SU-DHL-6 (cell line): ENCODE results near the gene MARCOL.

ENCODE experiments used
- H2AFZ ChIP-seq: fragments of 200-600 bp; sonication (generic); 2 replicates; pipeline ENCODE4 v1.6.1; 2014; ENCODE audit warnings: low read depth, mild to moderate bottlenecking, moderate library complexity, mixed read lengths, antibody characterized with exemption, low read length; ENCODE audit not compliant: severe bottlenecking
- H3F3A ChIP-seq: fragments of 200-600 bp; shearing (Covaris generic); 2 replicates; pipeline ENCODE4 v1.6.0; 2016; ENCODE audit warnings: antibody characterized with exemption, mild to moderate bottlenecking; ENCODE audit not compliant: insufficient read depth
- H3K27ac ChIP-seq: fragments of 200-600 bp; sonication (generic); 2 replicates; pipeline ENCODE4 v1.5.1; 2016; ENCODE audit warnings: low read depth, mild to moderate bottlenecking, low read length, moderate library complexity, mixed read lengths
- H3K27me3 ChIP-seq: fragments of 200-600 bp; sonication (generic), shearing (Covaris generic); 2 replicates; pipeline ENCODE4 v1.6.0; 2014; ENCODE audit warnings: mild to moderate bottlenecking, low read length
- H3K36me3 ChIP-seq: fragments of 200-600 bp; sonication (generic); 2 replicates; pipeline ENCODE4 v1.6.1; 2014; ENCODE audit warnings: mild to moderate bottlenecking, low read length, mixed read lengths
- H3K4me2 ChIP-seq: fragments of 300-600, 200-600 bp; shearing (Covaris generic), sonication (generic); 2 replicates; pipeline ENCODE4 v1.6.0; 2014; ENCODE audit warnings: low read length, low read depth, mild to moderate bottlenecking; ENCODE audit not compliant: poor library complexity, severe bottlenecking
- H3K4me3 ChIP-seq: fragments of 200-600 bp; sonication (generic); 2 replicates; pipeline ENCODE4 v1.5.1; 2014; ENCODE audit warnings: antibody characterized with exemption, low read length, mild to moderate bottlenecking, mixed read lengths; ENCODE audit not compliant: insufficient read depth, poor library complexity, severe bottlenecking
- H3K79me2 ChIP-seq: fragments of 200-600 bp; sonication (generic); 2 replicates; pipeline ENCODE4 v1.6.1; 2014; ENCODE audit warnings: mild to moderate bottlenecking, low read length, moderate library complexity; ENCODE audit not compliant: insufficient read depth
- H3K9ac ChIP-seq: fragments of 200-600 bp; sonication (generic); 2 replicates; pipeline ENCODE4 v1.7.0; 2014; ENCODE audit warnings: mild to moderate bottlenecking, low read length
- H3K9me2 ChIP-seq: fragments of 200-600 bp; sonication (generic); replicated peaks from 2 replicates; pipeline ENCODE4 v1.6.1; 2014; ENCODE audit warnings: low read length; ENCODE audit not compliant: insufficient read depth
- H3K9me3 ChIP-seq: fragments of 200-600 bp; sonication (generic); 2 replicates; pipeline ENCODE4 v1.6.1; 2014; ENCODE audit warnings: low read length, mixed read lengths; ENCODE audit not compliant: insufficient read depth
- H4K20me1 ChIP-seq: fragments of 200-600 bp; sonication (generic); 2 replicates; pipeline ENCODE4 v1.6.1; 2014; ENCODE audit warnings: low read depth, mild to moderate bottlenecking, antibody characterized with exemption, low read length, moderate library complexity, mixed read lengths
- EZH2phosphoT487 ChIP-seq: fragments of 200-600 bp; sonication (generic), shearing (Covaris generic); conservative IDR thresholded peaks from 2 replicates; pipeline ENCODE4 v1.6.1; 2018; ENCODE audit warnings: mild to moderate bottlenecking, antibody characterized with exemption, low read length, moderate library complexity, mixed read lengths
- TF ChIP-seq, protein P1 (sequence below): fragments of 200-600 bp; sonication (generic); IDR thresholded peaks from one replicate; pipeline ENCODE4 v1.5.1; 2017; ENCODE audit warnings: antibody characterized with exemption, mild to moderate bottlenecking, low read length, moderate library complexity; ENCODE audit not compliant: insufficient read depth, poor library complexity, severe bottlenecking

Gene MARCOL

DNA sequence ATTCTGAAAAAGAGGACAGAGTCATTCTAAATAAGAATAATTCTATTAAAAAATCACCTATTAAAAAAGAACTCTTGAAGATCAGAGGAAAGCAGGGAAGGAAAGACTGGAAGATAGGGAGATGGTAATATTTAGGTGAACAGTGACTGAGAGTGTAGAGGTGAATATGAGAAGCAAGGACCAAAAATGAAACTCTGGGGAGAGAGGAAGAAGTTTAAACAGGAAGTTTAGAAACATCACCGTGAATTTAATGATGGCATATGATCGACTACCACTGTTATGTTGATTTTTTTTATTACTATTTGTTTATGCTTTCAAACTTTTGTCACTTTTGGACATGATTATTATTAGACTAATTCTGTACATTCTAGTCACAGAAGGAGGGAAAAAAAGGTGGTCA lies 37.2 kb upstream of the MARCOL start:
- Histone ChIP-seq H3K79me2 (no peaks in the 10 kb centered on the region), H3K9me3 (no peaks in the 10 kb centered on the region), H3K4me3 (no peak overlapping the region), H3K9ac (no peak overlapping the region), H3F3A (no peaks in the 10 kb centered on the region), H4K20me1 (no peaks in the 10 kb centered on the region), H2AFZ (no peak overlapping the region), H3K4me2 (no peak overlapping the region), H3K36me3 (no peaks in the 10 kb centered on the region), H3K27ac (no peak overlapping the region), H3K9me2 (no peaks in the 10 kb centered on the region), H3K27me3 (no peaks in the 10 kb centered on the region)
- no peak for TF ChIP-seq EZH2phosphoT487
- TF ChIP-seq, protein P1, sequence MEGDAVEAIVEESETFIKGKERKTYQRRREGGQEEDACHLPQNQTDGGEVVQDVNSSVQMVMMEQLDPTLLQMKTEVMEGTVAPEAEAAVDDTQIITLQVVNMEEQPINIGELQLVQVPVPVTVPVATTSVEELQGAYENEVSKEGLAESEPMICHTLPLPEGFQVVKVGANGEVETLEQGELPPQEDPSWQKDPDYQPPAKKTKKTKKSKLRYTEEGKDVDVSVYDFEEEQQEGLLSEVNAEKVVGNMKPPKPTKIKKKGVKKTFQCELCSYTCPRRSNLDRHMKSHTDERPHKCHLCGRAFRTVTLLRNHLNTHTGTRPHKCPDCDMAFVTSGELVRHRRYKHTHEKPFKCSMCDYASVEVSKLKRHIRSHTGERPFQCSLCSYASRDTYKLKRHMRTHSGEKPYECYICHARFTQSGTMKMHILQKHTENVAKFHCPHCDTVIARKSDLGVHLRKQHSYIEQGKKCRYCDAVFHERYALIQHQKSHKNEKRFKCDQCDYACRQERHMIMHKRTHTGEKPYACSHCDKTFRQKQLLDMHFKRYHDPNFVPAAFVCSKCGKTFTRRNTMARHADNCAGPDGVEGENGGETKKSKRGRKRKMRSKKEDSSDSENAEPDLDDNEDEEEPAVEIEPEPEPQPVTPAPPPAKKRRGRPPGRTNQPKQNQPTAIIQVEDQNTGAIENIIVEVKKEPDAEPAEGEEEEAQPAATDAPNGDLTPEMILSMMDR = no peak

DNA sequence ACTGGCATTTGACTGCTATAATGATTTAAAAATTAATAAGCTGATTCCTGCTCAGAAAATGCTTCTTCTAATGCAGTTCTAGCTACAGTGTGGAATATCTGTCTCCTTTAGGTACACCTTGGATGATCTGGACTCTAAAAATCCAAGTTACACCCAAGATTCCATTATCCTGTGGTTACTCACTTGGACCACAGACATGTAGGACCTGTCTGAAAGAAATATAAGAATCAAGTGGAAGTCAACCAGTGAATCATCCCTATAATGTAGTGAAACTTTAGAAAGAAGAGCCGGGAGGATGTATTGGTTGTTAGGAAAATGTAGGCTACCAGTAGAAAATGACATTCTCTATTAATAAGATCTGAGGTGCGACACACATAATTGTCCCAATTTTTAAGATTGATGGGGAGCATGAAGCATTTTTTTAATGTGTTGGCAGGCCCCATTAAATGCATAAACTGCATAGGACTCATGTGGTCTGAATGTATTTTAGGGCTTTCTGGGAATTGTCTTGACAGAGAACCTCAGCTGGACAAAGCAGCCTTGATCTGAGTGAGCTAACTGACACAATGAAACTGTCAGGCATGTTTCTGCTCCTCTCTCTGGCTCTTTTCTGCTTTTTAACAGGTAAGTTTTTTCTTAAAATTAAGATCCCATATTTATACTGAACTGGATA lies 35.7 kb upstream of the MARCOL start, which contains the start of gene SPINK6:
Gene SPINK6, plus strand, starts transcription at position 512 of the 673 bp plus-strand sequence. Its CDS starts 55 bp downstream, at position 567.
- no peak within 1 kb of the TSS for H3K4me3 ChIP-seq
- H3K79me2 ChIP-seq = no peaks in the 10 kb centered on the region
- H3K27me3 ChIP-seq = no peaks in the 10 kb centered on the region
- no peak within 1 kb of the TSS for H3K9ac ChIP-seq
- H3K36me3 ChIP-seq = no peaks in the 10 kb centered on the region
- TF ChIP-seq, protein P1 = no peak
- no peak for TF ChIP-seq EZH2phosphoT487
- H3K4me2 ChIP-seq = no peak within 1 kb of the TSS
- no peaks in the 10 kb centered on the region for H4K20me1 ChIP-seq
- no peaks in the 10 kb centered on the region for H3K9me2 ChIP-seq
- no peak within 1 kb of the TSS for H3K27ac ChIP-seq
- no peak within 1 kb of the TSS for H2AFZ ChIP-seq
- H3F3A ChIP-seq = no peaks in the 10 kb centered on the region
- H3K9me3 ChIP-seq = no peaks in the 10 kb centered on the region

DNA sequence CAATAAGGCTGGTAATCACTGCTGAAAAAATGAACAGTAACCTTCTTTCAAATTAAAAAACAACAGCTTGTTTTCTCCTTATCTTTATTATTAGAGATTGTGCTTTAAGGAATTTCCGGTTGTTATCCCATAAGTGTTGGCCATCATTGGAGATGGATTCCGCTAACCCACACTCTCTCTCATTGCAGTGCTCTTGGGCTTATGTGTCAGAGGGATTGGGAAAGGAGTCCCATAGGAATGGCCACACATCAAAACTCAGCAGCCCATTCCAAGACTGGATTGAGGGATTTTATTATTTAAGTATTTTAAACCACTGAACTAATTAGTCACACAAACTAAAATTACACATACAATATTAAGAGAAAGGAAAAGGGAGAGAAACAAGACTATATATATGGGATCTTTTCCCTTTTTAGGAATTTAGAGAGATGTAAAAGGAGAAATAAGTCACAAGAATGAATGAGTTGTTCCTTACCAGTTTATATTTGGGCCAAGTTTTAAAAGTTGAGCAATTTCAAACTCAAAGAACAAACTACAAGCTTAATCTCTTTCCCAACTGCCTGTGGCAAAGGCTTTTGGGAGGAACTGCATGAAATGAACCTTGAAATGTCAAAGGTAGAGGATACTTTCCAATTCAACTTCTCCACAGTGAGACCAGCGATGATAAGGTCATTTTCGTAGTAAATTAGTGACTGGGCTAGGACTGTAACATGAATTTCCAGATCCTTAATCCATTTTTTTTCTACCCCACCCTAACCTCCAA lies 33.1 kb upstream of the MARCOL start:
- no peak overlapping the region for H3K4me3 ChIP-seq
- no peaks in the 10 kb centered on the region for H3F3A ChIP-seq
- no peaks in the 10 kb centered on the region for H4K20me1 ChIP-seq
- H3K27me3 ChIP-seq = no peaks in the 10 kb centered on the region
- TF ChIP-seq, protein P1 = no peak
- TF ChIP-seq EZH2phosphoT487 = no peak
- no peaks in the 10 kb centered on the region for H3K36me3 ChIP-seq
- no peak overlapping the region for H3K4me2 ChIP-seq
- no peak overlapping the region for H2AFZ ChIP-seq
- no peak overlapping the region for H3K27ac ChIP-seq
- no peaks in the 10 kb centered on the region for H3K9me2 ChIP-seq
- no peaks in the 10 kb centered on the region for H3K79me2 ChIP-seq
- no peaks in the 10 kb centered on the region for H3K9me3 ChIP-seq
- no peak overlapping the region for H3K9ac ChIP-seq
